NCI-H1417 (cell line): Measurements from ENCODE around the gene SRRD.
"Not testable (repeated sequence)": the region's sequence is repeated elsewhere in the genome, so short reads cannot be mapped to it uniquely, and the experiment has no call there.

Source experiments
- DNase-seq, 3 experiments: peaks; one replicate each; lab custom pipeline; 2025; lab: John Stamatoyannopoulos, UW

The SRRD gene, protein sequence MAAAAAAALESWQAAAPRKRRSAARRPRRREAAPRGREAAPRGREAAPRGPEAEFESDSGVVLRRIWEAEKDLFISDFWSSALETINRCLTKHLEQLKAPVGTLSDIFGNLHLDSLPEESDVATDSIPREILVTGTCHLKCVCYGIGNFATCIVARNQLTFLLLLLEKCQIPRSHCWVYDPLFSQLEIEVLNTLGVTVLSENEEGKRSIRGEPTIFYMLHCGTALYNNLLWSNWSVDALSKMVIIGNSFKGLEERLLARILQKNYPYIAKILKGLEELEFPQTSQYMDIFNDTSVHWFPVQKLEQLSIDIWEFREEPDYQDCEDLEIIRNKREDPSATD

GRCh38 chr22:26483439-26484359, at the start of gene SRRD, which contains the start of gene HPS4:
Gene SRRD, plus strand, starts transcription at chr22:26483877. Its CDS starts 14 bp downstream, at chr22:26483891.
Gene HPS4, minus strand, starts transcription at chr22:26483783. Its CDS starts 2,021 bp downstream, at chr22:26481762.
- DNase-seq = peak; percentile 86 to 90 (median 90)

GRCh38 chr22:26435327-26436093, 48.2 kb upstream of the SRRD start:
- DNase-seq = no peak

- DNase-seq = no peak
These were observed 46.7 kb upstream of the SRRD start for GRCh38 chr22:26436903-26437515.

- no peak for DNase-seq
These were observed 45.8 kb upstream of the SRRD start for GRCh38 chr22:26437694-26438392.

- not testable (repeated sequence) for DNase-seq
These were observed 44.9 kb upstream of the SRRD start for GRCh38 chr22:26438776-26439175.

DNA sequence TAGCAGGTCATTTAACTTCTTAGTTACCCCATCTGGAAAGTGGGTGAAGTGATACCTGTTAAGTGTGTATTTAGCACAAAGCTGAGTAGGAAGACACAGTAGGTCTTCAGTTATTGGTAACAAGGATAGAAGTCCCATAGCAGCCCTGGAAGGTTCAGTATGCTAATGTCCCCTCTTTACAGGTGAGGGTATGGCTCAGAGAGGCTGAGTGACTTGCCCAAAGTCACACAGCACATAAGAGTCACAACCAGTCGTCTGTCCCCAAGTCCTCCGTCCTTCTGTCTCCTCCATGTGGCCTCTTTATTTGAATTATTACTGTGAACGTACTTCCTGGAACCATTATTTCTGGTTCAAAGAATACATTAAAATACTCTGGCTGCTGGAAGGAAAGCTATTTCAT, 44.1 kb upstream of the SRRD start:
- no peak for DNase-seq

DNA sequence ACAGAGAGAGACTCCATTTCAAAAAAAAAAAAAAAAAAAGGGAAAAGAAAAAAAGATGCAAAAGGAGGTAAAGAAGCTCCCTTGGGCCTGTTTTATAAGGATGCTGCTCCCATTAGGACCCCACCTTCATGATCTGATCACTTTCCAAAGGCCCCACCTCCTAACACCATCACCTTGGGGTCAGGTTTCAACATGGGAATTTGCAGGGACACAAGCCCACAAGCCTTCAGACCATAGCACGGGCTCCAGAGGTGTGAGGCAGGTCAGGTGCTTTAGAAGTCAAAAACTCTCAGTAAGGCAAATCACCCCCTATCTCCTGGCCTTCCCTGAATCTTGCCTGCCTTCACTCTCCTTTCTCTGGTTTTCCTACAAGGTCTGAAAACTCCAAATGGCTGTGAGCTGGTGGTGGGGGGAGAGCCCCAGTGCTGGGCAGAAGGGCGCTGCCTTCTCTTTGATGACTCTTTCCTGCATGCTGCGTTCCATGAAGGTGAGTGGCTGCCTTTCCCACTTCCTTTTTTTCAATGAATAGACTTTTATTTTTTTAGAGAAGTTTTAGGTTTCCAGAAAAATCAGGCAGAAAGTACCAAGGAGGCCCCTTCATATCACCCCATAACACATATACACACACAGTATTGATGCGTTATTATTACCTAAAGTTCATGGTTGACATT, 41.5 kb upstream of the SRRD start:
- DNase-seq = no peak

DNA sequence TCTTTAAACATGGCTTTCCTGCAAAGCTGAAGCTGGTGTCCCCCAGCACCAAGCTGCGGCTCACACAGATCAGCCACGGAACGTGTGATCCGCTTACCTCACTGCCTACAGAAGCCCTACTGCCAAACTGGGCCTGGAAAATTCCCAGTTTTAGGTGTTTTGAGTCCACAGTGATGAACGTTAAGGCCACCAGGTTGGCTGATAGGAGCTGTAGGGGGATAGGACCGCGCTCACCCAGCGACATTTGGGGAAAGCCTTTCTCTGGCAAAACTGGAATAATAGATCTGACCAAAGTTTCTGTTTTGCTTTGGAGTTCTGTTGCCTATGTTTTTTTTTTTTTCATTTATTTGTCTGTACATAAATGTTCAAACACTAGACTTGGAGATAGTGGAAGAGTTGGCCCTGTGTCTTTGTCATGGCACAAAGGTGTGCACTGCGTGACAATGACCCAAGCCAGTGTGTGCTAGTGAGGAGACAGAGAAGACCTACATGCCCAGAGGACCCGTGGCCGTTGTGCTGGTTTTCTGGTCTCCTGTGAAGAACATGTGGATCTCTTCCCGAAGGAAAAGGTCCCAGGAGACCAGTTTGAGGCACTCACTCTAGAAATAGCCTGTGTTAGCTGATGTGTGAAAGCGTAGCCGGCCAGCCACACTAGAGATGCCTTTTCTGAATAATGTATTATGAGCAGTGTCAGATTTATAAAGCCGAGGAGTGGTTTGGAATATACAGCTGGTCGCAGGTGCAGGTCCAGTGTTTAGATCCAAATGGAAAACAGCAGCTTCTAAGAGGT, 39.6 kb upstream of the SRRD start:
- peak in 1 of 3 experiments; percentile 81 for DNase-seq

- DNase-seq = peak in 1 of 3 experiments; percentile 51
These were observed 38.9 kb upstream of the SRRD start for GRCh38 chr22:26444777-26445176.

GRCh38 chr22:26445577-26446275, 38.0 kb upstream of the SRRD start:
- peak in 1 of 3 experiments; percentile 11 for DNase-seq

GRCh38 chr22:26446808-26447515, 36.7 kb upstream of the SRRD start:
- no peak for DNase-seq

DNA sequence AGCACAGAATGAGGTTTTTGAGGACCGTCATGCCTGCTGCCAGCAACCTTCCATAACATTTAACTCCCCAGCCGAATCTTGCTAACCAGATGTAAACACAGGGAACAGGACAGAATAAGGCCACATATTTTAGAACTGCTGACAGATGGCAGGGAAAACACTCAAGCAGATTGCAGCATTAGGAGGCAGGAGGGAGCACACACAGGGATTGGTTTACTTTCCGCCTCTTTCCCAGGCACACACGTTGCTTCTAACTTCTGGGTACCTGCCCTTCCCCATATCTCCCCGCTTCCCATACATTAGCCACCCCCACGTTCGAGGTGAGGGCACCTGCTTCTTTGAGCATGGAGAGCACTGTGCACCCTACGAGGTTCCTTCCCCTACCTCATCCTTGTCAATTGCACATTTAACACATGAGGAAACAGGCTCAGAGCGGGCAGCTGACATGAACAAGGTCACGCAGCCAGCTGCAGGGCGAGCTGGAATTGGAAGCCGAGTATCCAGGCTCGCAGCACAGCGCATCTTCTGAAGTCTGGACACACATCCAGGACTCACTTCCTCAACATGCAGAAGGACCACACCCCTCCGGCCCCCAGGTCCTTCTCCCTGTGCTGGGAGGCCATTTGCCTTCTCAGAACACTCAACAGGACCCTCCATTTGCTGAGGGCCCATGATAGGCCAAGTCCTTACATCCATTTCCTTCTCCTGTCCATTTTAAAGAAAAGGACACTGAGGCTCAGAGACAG, 35.9 kb upstream of the SRRD start:
- DNase-seq = no peak

GRCh38 chr22:26448334-26448733, 35.3 kb upstream of the SRRD start:
- no peak for DNase-seq

- no peak for DNase-seq
These were observed 34.7 kb upstream of the SRRD start for GRCh38 chr22:26448941-26449340.

- no peak for DNase-seq
These were observed 33.1 kb upstream of the SRRD start for GRCh38 chr22:26450453-26451185.

DNA sequence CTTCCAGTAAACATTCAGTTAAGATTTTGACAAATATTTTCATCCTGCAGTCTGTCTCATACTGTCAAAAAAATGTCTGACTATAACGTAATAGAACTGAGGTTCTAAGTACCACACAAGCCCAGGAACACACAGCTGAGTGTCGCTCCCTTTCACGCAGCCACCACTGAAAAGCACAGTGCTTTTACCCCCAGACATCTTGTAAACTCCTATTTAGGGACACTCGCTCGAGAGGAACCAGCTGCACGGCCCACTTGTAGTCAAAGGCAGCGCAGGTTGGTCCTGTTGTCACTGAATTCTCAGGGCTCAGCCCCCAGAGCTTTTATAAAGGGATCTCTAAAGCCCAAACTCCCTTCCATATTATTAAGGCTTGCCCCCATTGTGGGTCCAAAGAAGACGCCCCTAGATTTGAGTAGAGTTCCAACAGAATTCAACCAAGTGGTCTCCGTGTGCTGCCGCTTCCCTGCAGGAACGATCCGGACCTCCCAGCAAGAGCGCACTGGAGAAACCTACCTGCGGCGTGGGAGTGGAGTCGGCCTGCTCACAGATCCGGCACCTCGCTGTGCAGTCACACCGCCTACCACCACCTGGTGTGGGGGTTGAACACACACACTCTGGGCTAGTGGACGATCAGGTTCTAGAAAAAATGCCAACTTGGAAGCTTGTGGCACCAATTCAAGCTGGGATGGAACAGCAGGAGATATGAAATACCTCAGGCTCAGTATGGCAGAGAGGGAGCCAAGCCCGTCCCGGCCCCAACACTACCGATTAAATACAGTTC, 31.3 kb upstream of the SRRD start:
- DNase-seq = no peak
